Astrocyte (in vitro differentiated cells and primary cell): Measurements from ENCODE around the gene AGRN. TPM values are rescaled to one million over a fixed set of nuclear protein-coding genes. Genes with fewer than 3 reads are reported as not detected.

Source experiments
- DNase-seq: peaks from one replicate; pipeline ENCODE4 v3.0.0-alpha.2; 2010; ENCODE audit warnings: low read depth
- FAIRE-seq: peaks from 2 replicates; lab custom pipeline; 2011; peaks lifted over from hg19 to GRCh38; lab: Jason Lieb, UNC
- H2AFZ ChIP-seq: 2 replicates; pipeline ENCODE4 v1.6.0; 2012; ENCODE audit warnings: low read depth, low read length, inconsistent platforms
- H3K27ac ChIP-seq: 2 replicates; pipeline ENCODE4 v1.5.1; 2011; ENCODE audit warnings: low read depth, low read length, inconsistent platforms
- H3K27me3 ChIP-seq: 2 replicates; pipeline ENCODE4 v1.6.0; 2011; ENCODE audit warnings: low read length, inconsistent platforms; ENCODE audit not compliant: insufficient read depth
- H3K36me3 ChIP-seq: 2 replicates; pipeline ENCODE4 v1.5.1; 2011; ENCODE audit warnings: low read length, inconsistent platforms; ENCODE audit not compliant: insufficient read depth
- H3K4me1 ChIP-seq: 2 replicates; pipeline ENCODE4 v1.5.1; 2011; ENCODE audit warnings: low read length, inconsistent platforms; ENCODE audit not compliant: insufficient read depth
- H3K4me2 ChIP-seq: 2 replicates; pipeline ENCODE4 v1.6.0; 2012; ENCODE audit warnings: low read length, inconsistent platforms
- H3K4me3 ChIP-seq: 2 replicates; pipeline ENCODE4 v1.5.1; 2011; ENCODE audit warnings: low read depth, mild to moderate bottlenecking, low read length, inconsistent platforms; ENCODE audit not compliant: insufficient read depth
- H3K79me2 ChIP-seq: 2 replicates; pipeline ENCODE4 v1.6.0; 2012; ENCODE audit warnings: mild to moderate bottlenecking, low read length, inconsistent platforms; ENCODE audit not compliant: insufficient read depth
- H3K9ac ChIP-seq: 2 replicates; pipeline ENCODE4 v1.6.0; 2012; ENCODE audit warnings: mild to moderate bottlenecking, low read length, inconsistent platforms
- H3K9me3 ChIP-seq: 2 replicates; pipeline ENCODE4 v1.5.1; 2012; ENCODE audit warnings: low read depth, mild to moderate bottlenecking, low read length, inconsistent platforms; ENCODE audit not compliant: insufficient read depth
- H4K20me1 ChIP-seq: 2 replicates; pipeline ENCODE4 v1.6.0; 2012; ENCODE audit warnings: low read length, inconsistent platforms; ENCODE audit not compliant: insufficient read depth
- H3K27ac Mint-ChIP-seq: one replicate; pipeline ENCODE4 v1.8.0; 2021; ENCODE audit warnings: mild to moderate bottlenecking, mixed read lengths; ENCODE audit not compliant: unreplicated experiment
- H3K27me3 Mint-ChIP-seq: one replicate; pipeline ENCODE4 v1.8.0; 2021; ENCODE audit warnings: low read depth, mixed read lengths; ENCODE audit not compliant: unreplicated experiment
- H3K36me3 Mint-ChIP-seq: one replicate; pipeline ENCODE4 v1.8.0; 2021; ENCODE audit warnings: low read depth, mixed read lengths; ENCODE audit not compliant: unreplicated experiment
- H3K4me1 Mint-ChIP-seq: one replicate; pipeline ENCODE4 v1.8.0; 2021; ENCODE audit warnings: low read depth, mixed read lengths; ENCODE audit not compliant: unreplicated experiment
- H3K4me3 Mint-ChIP-seq: one replicate; pipeline ENCODE4 v1.8.0; 2021; ENCODE audit warnings: mild to moderate bottlenecking, moderate library complexity, mixed read lengths; ENCODE audit not compliant: unreplicated experiment
- H3K9me3 Mint-ChIP-seq: one replicate; pipeline ENCODE4 v1.8.0; 2021; ENCODE audit warnings: mild to moderate bottlenecking, mixed read lengths; ENCODE audit not compliant: unreplicated experiment
- CTCF ChIP-seq: IDR thresholded peaks from 2 replicates; pipeline ENCODE4 v1.5.1; 2011; ENCODE audit warnings: low read depth, mild to moderate bottlenecking, inconsistent platforms, low read length, moderate library complexity; ENCODE audit not compliant: insufficient read depth
- EZH2 ChIP-seq: IDR thresholded peaks from 2 replicates; pipeline ENCODE4 v1.6.1; 2012; ENCODE audit warnings: mild to moderate bottlenecking, low read length, inconsistent platforms; ENCODE audit not compliant: insufficient read depth
- total RNA-seq: library from RNA; stranded (reverse); gene quantifications from 2 replicates; pipeline ENCODE4 v1.2.1, GENCODE V29; 2021

Gene AGRN
- total RNA-seq, 1 donor from 2014 or later = 589 TPM

DNA sequence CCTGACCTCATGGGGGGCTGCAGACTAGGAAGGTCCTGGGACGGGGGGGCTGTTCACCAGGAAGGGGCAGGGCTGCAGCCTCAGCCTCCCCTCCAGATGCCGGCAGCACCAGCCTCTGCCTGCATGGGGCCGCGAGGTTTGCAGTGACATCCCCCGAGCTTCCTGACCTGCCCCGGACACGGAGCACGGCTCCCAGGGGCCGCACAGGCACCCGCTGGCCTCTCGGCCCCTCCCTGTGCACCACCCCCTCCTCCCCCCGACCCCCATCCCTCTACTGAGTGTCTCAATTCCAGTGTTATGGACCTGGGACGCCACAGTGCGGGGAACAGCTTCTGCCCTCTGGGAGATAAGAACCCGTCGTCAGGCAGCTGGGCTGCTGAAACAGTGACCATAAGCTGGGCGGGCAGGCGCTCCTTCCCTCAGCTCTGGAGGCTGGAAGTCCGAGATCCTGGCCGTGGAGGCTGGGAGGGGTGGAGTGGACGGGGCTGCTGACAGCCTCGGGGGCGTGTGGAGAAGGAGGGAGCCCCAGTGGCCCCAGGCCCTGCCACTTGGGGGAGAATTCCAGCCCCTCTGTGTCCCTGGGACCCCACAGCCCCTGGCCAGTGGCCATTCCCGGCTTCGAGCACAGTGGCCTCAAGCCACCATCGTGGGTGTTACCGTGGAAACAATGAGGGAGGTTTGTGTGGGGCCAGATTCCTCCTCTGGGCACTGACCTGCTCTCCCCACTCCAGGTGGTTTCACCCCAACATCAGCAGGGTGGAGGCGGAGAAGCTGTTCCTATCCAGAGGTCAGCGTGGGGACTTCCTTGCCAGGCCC, 42.6 kb downstream of the AGRN start:
- H3K4me1 ChIP-seq = peaks cover 26% of the 10 kb centered on the region
- H3K27me3 ChIP-seq = no peaks in the 10 kb centered on the region
- Mint-ChIP-seq H3K27ac (no peak overlapping the region), H3K9me3 (no peaks in the 10 kb centered on the region), H3K4me3 (no peak overlapping the region), H3K27me3 (peaks cover 4% of the 10 kb centered on the region), H3K4me1 (peaks cover 4% of the 10 kb centered on the region), H3K36me3 (peaks cover 2% of the 10 kb centered on the region)
- H3K79me2 ChIP-seq = no peaks in the 10 kb centered on the region
- H3K27ac ChIP-seq = no peak overlapping the region
- TF ChIP-seq CTCF (no peak), EZH2 (no peak)
- DNase-seq = no peak
- FAIRE-seq = no peak
- H3K9me3 ChIP-seq = no peaks in the 10 kb centered on the region
- H2AFZ ChIP-seq = no peak overlapping the region
- H3K4me3 ChIP-seq = no peak overlapping the region
- peak overlapping the region; percentile 44 for H3K4me2 ChIP-seq
- peak overlapping the region; percentile 74 for H3K9ac ChIP-seq
- H4K20me1 ChIP-seq = peaks cover 8% of the 10 kb centered on the region
- H3K36me3 ChIP-seq = no peaks in the 10 kb centered on the region

DNA sequence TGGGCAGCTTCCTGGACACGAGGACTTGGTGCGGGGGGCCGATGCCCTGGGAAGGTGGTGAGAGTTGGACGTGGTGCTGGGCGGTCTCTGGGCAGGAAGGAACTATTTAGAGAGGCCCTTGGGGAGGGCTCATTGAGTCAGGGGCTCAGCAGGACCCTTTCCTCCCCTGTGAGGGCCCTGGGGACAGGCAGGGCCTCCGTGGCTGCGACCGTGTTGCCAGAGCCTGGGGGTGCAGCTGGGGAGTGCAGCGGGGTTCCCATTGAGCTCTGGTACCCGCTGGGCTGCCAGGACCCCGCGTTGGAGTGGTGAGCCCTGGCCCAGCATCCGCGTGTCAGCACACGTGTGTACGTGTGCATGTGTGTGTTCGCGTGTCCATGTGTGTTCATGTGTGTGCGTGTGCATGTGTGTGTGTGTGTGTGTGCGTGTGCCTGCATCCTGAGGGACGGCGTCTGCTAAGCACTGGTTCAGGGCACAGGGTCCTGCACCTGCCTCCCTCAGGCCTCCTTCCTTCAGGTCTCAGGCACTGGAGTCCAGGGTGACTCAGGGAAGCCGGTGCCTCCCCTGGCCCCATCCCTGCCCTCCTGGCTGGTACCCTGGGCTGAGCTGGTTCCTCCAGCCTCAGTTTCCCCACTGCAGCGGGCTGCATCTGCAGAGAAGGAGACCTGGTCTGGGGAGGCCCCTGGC, 43.5 kb downstream of the AGRN start:
- Histone ChIP-seq H4K20me1 (peaks cover 8% of the 10 kb centered on the region), H3K4me3 (no peak overlapping the region), H3K9ac (peak overlapping the region; percentile 74), H3K4me1 (peaks cover 29% of the 10 kb centered on the region), H3K9me3 (no peaks in the 10 kb centered on the region), H3K27ac (peak overlapping the region; percentile 75), H3K27me3 (no peaks in the 10 kb centered on the region), H3K4me2 (peak overlapping the region; percentile 79), H3K36me3 (no peaks in the 10 kb centered on the region), H3K79me2 (no peaks in the 10 kb centered on the region), H2AFZ (no peak overlapping the region)
- no peak for DNase-seq
- no peaks in the 10 kb centered on the region for H3K9me3 Mint-ChIP-seq
- no peak overlapping the region for H3K4me3 Mint-ChIP-seq
- H3K27me3 Mint-ChIP-seq = peaks cover 4% of the 10 kb centered on the region
- FAIRE-seq = no peak
- no peak overlapping the region for H3K27ac Mint-ChIP-seq
- peaks cover 2% of the 10 kb centered on the region for H3K36me3 Mint-ChIP-seq
- TF ChIP-seq EZH2 = no peak
- no peak for TF ChIP-seq CTCF
- H3K4me1 Mint-ChIP-seq = peaks cover 6% of the 10 kb centered on the region
